Measurements from ENCODE around the gene ITPR1. TPM values are rescaled to one million over a fixed set of nuclear protein-coding genes. Genes with fewer than 3 reads are reported as not detected.

The ITPR1 gene
- total RNA-seq, 2 experiments from 2014 or later, result 48.6 to 55.6 TPM

DNA sequence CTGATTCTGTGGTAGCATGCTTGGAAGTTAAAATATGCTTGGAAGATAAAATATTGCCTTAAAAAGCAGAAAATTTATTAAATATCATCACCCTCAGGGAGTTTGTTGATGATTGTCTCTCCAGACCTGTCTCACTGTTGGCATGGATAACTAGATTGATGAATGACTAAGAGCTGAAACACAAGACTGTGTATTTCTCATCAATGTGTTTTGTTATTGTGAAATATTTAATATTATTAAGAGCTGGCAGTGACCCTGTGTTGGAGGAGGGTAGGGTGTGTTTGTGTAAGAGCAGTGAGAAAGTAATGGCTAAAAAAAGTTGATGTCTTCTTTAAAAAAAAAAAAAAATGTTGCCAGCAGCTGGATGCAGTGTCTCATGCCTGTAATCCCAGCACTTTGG lies 82.2 kb downstream of the ITPR1 start:
- Mint-ChIP-seq H3K36me3 (ENCODE audit: low read depth) (no peaks in the 10 kb centered on the region), H3K4me1 (peaks cover 5% of the 10 kb centered on the region), H3K9me3 (ENCODE audit: low read depth) (no peaks in the 10 kb centered on the region), H3K4me3 (no peak overlapping the region), H3K27ac (no peak overlapping the region), H3K27me3 (no peaks in the 10 kb centered on the region)
- POLR2A ChIA-PET, result no interaction called here
- ATAC-seq (no peak), DNase-seq (no peak)
- intact Hi-C loops (cut with DNase I, micrococcal nuclease), result no loop called here
- CTCF ChIA-PET, result interaction anchor here (0.6 to 0.9 kb wide), 2 partner anchors 53 to 224 kb away, joined by 3 read pairs; no protein-coding TSS in a partner anchor

DNA sequence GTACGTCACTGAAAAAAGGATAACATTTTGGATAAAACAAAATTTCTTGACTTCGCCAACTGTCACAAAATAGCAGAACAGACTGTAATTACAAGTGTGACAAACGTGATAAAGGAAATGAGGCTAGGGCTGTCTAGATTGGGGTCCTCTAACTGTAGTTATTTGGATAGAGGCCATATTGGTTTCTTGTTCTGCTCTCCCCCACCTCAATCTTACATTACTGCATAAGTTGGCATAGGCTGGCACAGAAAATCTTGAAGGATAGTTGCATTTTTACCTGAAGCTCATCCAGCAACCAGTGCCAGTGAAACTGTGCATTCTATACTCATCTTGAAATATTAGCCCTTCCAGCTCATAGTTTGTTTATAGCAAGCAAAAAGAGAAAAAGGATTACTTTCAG lies 84.6 kb downstream of the ITPR1 start:
- H3K4me3 Mint-ChIP-seq, result no peak overlapping the region
- ChIA-PET CTCF (interaction anchor here (1.1 kb wide), 1 partner anchor 9 kb away, joined by 3 read pairs; no protein-coding TSS in a partner anchor), POLR2A (interaction anchor here (0.6 kb wide), 1 partner anchor 10 kb away, joined by 5 read pairs; no protein-coding TSS in a partner anchor)
- H3K27ac Mint-ChIP-seq, result no peak overlapping the region
- no peaks in the 10 kb centered on the region for H3K27me3 Mint-ChIP-seq
- DNase-seq (no peak), ATAC-seq (no peak)
- intact Hi-C loops (cut with DNase I, micrococcal nuclease), result no loop called here
- no peaks in the 10 kb centered on the region for H3K36me3 Mint-ChIP-seq (ENCODE audit: low read depth)
- H3K9me3 Mint-ChIP-seq (ENCODE audit: low read depth), result no peaks in the 10 kb centered on the region
- peaks cover 13% of the 10 kb centered on the region for H3K4me1 Mint-ChIP-seq

DNA sequence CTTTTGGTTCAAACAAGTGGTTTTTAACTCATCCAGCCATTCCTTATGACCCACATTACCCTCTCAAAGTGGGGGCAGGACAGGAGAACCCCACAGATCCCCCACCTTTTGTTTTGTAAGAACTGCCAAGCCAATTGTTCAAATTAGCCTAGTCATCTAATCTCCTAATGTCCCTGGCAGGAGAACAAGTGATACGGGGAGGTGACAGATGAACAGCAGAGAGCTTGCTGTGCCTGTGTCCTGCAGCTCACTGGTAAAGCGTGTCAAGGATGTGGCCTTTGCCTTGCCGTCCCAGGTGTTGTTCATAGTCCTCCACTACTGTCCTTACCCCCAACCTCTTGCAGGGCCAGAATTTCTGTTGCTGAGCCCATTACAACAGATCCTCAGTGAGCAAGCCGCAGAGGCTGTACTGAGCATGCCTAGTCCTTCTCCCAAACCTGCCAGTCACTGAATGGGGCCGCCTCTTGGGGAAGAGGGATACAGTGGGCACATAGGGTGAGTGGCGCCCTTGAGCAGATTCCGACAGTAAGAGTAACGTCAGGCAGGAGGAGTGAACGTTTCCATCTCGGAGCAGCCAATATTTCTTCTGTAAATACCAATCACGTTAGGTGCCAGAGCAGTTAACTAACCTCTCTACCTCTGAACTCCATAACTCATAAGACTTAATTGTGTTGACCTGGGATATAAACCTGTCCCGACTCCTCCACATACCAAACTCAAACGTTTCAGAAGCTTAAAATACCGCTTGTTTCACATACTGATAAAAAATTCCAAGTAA lies 87.4 kb downstream of the ITPR1 start:
- H3K4me3 Mint-ChIP-seq, result no peak overlapping the region
- ChIA-PET POLR2A (no interaction called here), CTCF (interaction anchor here (0.7 kb wide), 1 partner anchor 62 kb away, joined by 3 read pairs; no protein-coding TSS in a partner anchor)
- H3K27me3 Mint-ChIP-seq, result no peaks in the 10 kb centered on the region
- DNase-seq (no peak), ATAC-seq (no peak)
- H3K9me3 Mint-ChIP-seq (ENCODE audit: low read depth), result no peaks in the 10 kb centered on the region
- no peaks in the 10 kb centered on the region for H3K36me3 Mint-ChIP-seq (ENCODE audit: low read depth)
- H3K4me1 Mint-ChIP-seq, result peaks cover 39% of the 10 kb centered on the region
- intact Hi-C loops (cut with DNase I, micrococcal nuclease), result loop anchor here in 1 of 2 experiments (5.0 kb wide), 1 partner anchor 63 kb away; no protein-coding TSS in a partner anchor
- no peak overlapping the region for H3K27ac Mint-ChIP-seq

DNA sequence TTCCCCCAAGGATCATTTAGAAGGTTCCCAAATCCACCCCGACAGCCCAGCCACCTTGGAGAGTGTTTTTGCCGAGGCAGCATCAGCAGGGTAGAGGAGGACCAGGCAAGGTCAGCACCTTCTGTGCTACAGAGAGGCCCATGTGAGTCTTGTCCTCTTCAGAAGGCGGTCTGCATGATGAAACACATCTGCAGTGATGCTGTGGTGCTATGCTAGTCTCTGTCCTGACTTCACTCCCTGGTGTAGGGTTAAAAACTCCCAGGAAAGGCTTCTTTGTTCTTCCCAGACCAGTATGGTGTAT lies 87.9 kb downstream of the ITPR1 start:
- ChIA-PET CTCF (no interaction called here), POLR2A (no interaction called here)
- DNase-seq (no peak), ATAC-seq (no peak)
- Mint-ChIP-seq H3K27ac (no peak overlapping the region), H3K4me3 (no peak overlapping the region), H3K9me3 (ENCODE audit: low read depth) (no peaks in the 10 kb centered on the region), H3K27me3 (no peaks in the 10 kb centered on the region), H3K36me3 (ENCODE audit: low read depth) (no peaks in the 10 kb centered on the region), H3K4me1 (peaks cover 43% of the 10 kb centered on the region)
- intact Hi-C loops (cut with DNase I, micrococcal nuclease), result loop anchor here in 1 of 2 experiments (5.0 kb wide), 1 partner anchor 64 kb away; no protein-coding TSS in a partner anchor

DNA sequence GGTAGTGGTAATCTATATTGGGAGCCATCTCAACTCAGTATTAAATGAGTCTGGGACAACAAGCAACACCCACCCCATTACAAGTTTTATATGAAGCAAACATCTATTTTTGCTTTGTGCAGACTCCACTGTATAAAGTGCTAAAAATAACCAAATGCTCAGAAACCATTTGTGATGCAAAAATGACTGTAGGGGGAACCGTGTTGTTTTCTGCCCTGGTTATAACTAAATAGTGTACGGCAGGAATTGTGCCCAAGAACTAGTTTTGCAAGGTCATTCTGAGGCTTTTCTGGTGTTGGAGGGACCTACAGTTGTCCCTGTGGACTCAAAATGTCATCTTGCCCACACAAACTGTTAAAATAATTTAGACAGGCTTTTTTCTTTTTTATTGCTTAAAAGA lies 88.3 kb downstream of the ITPR1 start:
- Mint-ChIP-seq H3K27ac (no peak overlapping the region), H3K36me3 (ENCODE audit: low read depth) (no peaks in the 10 kb centered on the region), H3K9me3 (ENCODE audit: low read depth) (no peaks in the 10 kb centered on the region), H3K27me3 (no peaks in the 10 kb centered on the region), H3K4me1 (peaks cover 47% of the 10 kb centered on the region), H3K4me3 (no peak overlapping the region)
- DNase-seq, result no peak
- ChIA-PET POLR2A (no interaction called here), CTCF (no interaction called here)
- intact Hi-C loops (cut with DNase I, micrococcal nuclease), result loop anchor here in 1 of 2 experiments (5.0 kb wide), 1 partner anchor 64 kb away; no protein-coding TSS in a partner anchor
- ATAC-seq, result no peak

DNA sequence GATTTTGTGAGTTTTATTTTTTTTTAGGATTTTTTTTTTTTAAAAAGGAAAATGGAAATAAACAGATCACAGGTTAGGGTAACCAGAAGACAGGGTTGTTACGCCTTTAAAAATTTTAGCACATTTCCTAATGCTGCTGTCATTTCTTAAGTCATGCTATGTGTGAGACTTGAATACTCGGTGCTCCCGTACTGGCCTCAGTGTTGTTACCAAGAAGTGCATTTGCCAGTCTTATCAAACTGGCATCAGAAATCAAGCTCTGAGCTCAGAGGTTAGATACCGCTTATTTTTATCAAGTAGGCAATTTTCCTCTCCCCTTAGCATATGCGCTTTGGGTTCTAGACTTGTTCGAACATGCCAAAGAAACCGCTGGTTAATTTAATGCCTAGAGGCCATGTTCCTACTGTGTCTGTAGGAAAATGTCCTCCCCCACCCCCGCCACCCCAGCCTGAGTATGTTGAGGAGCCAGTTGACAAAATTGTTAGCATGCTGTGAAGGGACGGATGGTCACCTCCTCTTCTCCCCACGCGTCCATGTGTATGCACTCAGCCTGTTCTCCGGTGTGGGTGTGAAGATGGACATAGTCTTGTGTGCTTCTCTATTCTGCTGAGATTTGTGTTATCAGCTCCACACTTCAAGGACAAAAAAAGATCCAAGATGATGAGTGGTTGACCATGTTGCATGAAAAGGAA lies 88.9 kb downstream of the ITPR1 start:
- ATAC-seq (no peak), DNase-seq (no peak)
- no peaks in the 10 kb centered on the region for H3K36me3 Mint-ChIP-seq (ENCODE audit: low read depth)
- ChIA-PET POLR2A (interaction anchor here (0.6 to 0.7 kb wide), 2 partner anchors 156 to 541 kb away, joined by 3 read pairs; no protein-coding TSS in a partner anchor), CTCF (no interaction called here)
- intact Hi-C loops (cut with DNase I, micrococcal nuclease), result loop anchor here in 1 of 2 experiments (5.0 kb wide), 1 partner anchor 65 kb away; no protein-coding TSS in a partner anchor
- no peaks in the 10 kb centered on the region for H3K27me3 Mint-ChIP-seq
- no peak overlapping the region for H3K27ac Mint-ChIP-seq
- no peak overlapping the region for H3K4me3 Mint-ChIP-seq
- H3K4me1 Mint-ChIP-seq, result peaks cover 53% of the 10 kb centered on the region
- H3K9me3 Mint-ChIP-seq (ENCODE audit: low read depth), result no peaks in the 10 kb centered on the region

DNA sequence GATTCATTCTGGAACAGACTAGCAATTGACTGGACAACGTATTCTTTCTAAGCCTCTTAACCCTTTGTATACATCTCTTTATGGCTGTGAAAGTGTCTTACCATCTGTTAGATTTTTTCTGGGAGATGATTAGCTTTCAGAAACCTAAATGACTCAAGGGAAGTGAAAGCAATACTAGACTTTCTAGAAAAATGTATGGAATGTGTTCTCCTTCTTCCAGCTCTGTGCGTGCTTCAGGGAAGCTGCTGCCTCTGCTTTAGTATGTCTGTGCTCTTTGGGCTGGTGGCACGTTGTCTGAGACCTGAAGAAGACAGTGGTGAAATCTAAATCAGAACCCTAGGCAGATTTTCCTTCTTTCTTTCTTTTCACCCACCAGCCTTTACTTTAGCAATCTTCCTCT lies 89.5 kb downstream of the ITPR1 start:
- intact Hi-C loops (cut with DNase I, micrococcal nuclease), result loop anchor here in 1 of 2 experiments (5.0 kb wide), 1 partner anchor 65 kb away; no protein-coding TSS in a partner anchor
- ChIA-PET CTCF (interaction anchor here (0.7 to 1.4 kb wide), 3 partner anchors 11 to 343 kb away, joined by 3 to 4 read pairs (median 3); no protein-coding TSS in a partner anchor), POLR2A (interaction anchor here (0.6 to 0.7 kb wide), 2 partner anchors 157 to 541 kb away, joined by 3 read pairs; no protein-coding TSS in a partner anchor)
- no peaks in the 10 kb centered on the region for H3K36me3 Mint-ChIP-seq (ENCODE audit: low read depth)
- DNase-seq (no peak), ATAC-seq (no peak)
- H3K27ac Mint-ChIP-seq, result no peak overlapping the region
- peaks cover 58% of the 10 kb centered on the region for H3K4me1 Mint-ChIP-seq
- H3K27me3 Mint-ChIP-seq, result no peaks in the 10 kb centered on the region
- no peaks in the 10 kb centered on the region for H3K9me3 Mint-ChIP-seq (ENCODE audit: low read depth)
- no peak overlapping the region for H3K4me3 Mint-ChIP-seq

DNA sequence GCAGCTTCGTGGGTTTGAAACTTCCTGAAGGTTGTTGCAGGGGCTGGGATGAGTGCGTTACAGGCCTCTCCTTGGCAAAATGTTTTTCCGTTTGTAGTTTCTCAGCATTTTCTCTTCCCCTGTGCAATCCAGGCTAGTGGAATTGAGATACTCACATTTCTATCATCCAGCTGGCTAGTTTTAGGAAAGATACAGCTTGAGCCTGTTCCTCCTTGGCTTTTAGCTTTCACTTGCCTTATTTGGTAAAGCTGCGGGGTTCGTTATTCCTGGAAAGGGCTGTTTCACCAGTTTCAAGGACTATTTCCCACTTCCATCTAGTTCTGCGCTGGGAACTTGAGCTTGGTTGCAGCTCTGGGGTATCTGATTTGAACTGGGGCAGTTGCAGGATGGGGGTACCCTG lies 90.3 kb downstream of the ITPR1 start:
- H3K9me3 Mint-ChIP-seq (ENCODE audit: low read depth), result no peaks in the 10 kb centered on the region
- H3K27ac Mint-ChIP-seq, result no peak overlapping the region
- no peak overlapping the region for H3K4me3 Mint-ChIP-seq
- H3K27me3 Mint-ChIP-seq, result no peaks in the 10 kb centered on the region
- ChIA-PET POLR2A (interaction anchor here (1.8 kb wide), 1 partner anchor 90 kb away, joined by 6 read pairs; the partner anchor contains the start of gene ITPR1), CTCF (interaction anchor here (0.6 to 1.4 kb wide), 4 partner anchors 11 to 233 kb away, joined by 3 read pairs; no protein-coding TSS in a partner anchor)
- no peak for ATAC-seq
- H3K36me3 Mint-ChIP-seq (ENCODE audit: low read depth), result no peaks in the 10 kb centered on the region
- DNase-seq, result no peak
- intact Hi-C loops (cut with DNase I, micrococcal nuclease), result loop anchor here in 1 of 2 experiments (5.0 kb wide), 1 partner anchor 66 kb away; no protein-coding TSS in a partner anchor
- H3K4me1 Mint-ChIP-seq, result peaks cover 66% of the 10 kb centered on the region

DNA sequence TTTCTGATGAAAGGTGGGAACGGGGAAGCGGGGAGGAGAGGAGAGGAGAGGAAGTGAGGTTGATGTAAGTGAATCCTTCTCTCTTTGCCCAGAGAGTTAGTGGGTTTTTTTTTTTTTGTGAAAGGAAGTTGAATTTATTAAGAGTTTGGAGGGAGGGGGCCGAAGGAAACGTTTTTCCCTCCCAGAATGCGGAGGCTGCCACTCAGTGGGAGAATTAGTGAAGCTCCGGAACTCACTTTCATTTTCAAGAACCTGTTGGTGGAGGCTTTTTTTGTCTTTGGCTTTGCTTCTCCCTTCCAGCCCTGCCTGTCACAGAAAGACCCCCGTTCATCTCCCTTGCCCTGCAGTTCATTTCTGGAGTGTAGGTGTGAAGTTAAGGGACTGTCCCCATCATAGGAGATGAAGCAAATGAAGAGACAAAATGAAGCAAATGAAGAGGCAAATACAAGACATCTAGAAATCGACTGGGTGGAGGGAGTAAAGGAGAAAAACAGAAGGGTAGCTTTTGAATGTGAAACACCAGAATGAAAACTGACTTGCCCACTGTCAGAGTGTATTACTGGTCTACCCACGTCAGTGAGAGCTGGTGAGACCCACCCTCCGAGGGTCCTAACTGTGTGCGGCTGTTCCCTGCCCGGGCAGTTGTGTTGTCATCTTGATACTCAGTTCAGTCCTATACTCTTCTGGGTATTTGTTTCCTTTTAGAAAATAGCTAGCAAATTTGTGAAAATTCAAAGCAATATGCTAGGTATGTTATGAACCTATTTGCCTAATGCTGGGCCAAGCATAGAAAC lies 91.5 kb downstream of the ITPR1 start:
- intact Hi-C loops (cut with DNase I, micrococcal nuclease), result loop anchor here (1.0 to 5.0 kb wide), 3 partner anchors 67 to 233 kb away; no protein-coding TSS in a partner anchor
- Mint-ChIP-seq H3K4me1 (peaks cover 76% of the 10 kb centered on the region), H3K4me3 (peak overlapping the region; percentile 74), H3K9me3 (ENCODE audit: low read depth) (no peaks in the 10 kb centered on the region), H3K27ac (peak overlapping the region; percentile 87), H3K36me3 (ENCODE audit: low read depth) (no peaks in the 10 kb centered on the region), H3K27me3 (no peaks in the 10 kb centered on the region)
- ChIA-PET POLR2A (interaction anchor here (0.7 to 1.8 kb wide), 3 partner anchors 90 to 234 kb away, joined by 3 to 6 read pairs (median 5); partner anchors contain the start of gene ITPR1), CTCF (interaction anchor here (0.7 to 1.4 kb wide), 5 partner anchors 23 to 234 kb away, joined by 3 to 11 read pairs (median 3); no protein-coding TSS in a partner anchor)
- DNase-seq, result peak; percentile 46
- peak; percentile 75 for ATAC-seq

DNA sequence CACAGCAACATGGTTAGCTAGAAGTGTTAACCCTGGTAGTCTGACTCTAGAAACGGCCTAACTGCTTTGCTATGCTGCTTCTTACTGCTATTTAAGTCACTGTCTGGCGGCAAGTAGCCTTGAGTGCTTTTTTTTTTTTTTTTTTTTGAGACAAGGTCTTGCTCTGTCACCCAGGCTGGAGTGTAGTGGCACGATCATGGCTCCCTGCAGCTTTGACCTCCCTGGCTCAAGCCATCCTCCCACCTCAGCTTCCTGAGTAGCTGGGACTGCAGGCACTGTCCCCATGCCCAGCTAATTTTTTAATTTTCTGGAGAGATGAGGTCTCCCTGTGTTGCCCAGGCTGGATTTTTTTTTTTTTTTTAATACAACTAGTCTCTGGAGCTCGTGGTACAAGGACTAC lies 93.2 kb downstream of the ITPR1 start:
- H3K27ac Mint-ChIP-seq, result no peak overlapping the region
- no peak overlapping the region for H3K4me3 Mint-ChIP-seq
- H3K36me3 Mint-ChIP-seq (ENCODE audit: low read depth), result no peaks in the 10 kb centered on the region
- H3K27me3 Mint-ChIP-seq, result no peaks in the 10 kb centered on the region
- intact Hi-C loops (cut with DNase I, micrococcal nuclease), result no loop called here
- peaks cover 2% of the 10 kb centered on the region for H3K9me3 Mint-ChIP-seq (ENCODE audit: low read depth)
- H3K4me1 Mint-ChIP-seq, result peaks cover 76% of the 10 kb centered on the region
- ChIA-PET CTCF (interaction anchor here (0.6 kb wide), 1 partner anchor 98 kb away, joined by 3 read pairs; no protein-coding TSS in a partner anchor), POLR2A (no interaction called here)
- no peak for DNase-seq
- no peak for ATAC-seq

All from activated CD4-positive, alpha-beta T cell treated with anti-CD3 and anti-CD28 coated beads for 36 hours (primary cell).